Mesenchymal stem cell (in vitro differentiated cells and primary cell): Measurements from ENCODE around the gene HLCS.
"Not testable (repeated sequence)": the region's sequence is repeated elsewhere in the genome, so short reads cannot be mapped to it uniquely, and the experiment has no call there.

Experiments used
- DNase-seq: peaks from one replicate; pipeline ENCODE4 v3.0.0-alpha.2; 2013
- H2AFZ ChIP-seq: one replicate; pipeline ENCODE4 v1.6.1; 2013; ENCODE audit warnings: low read depth, mild to moderate bottlenecking, control low read depth, inconsistent platforms, low read length, moderate library complexity
- H2AK5ac ChIP-seq: 2 replicates; pipeline ENCODE4 v1.6.1; 2013; ENCODE audit warnings: low read length, moderate library complexity, mild to moderate bottlenecking, inconsistent platforms; ENCODE audit not compliant: severe bottlenecking
- H2BK120ac ChIP-seq: one replicate; pipeline ENCODE4 v1.6.1; 2013; ENCODE audit warnings: low read depth, mild to moderate bottlenecking, inconsistent platforms, low read length, moderate library complexity
- H2BK12ac ChIP-seq, 2 experiments: one replicate each; pipeline ENCODE4 v1.6.1; 2013; ENCODE audit warnings: inconsistent platforms in 2 of 2, low read length in 2 of 2, mild to moderate bottlenecking in 2 of 2, moderate library complexity in 2 of 2, control low read depth in 1 of 2
- H2BK15ac ChIP-seq: one replicate; pipeline ENCODE4 v1.6.1; 2013; ENCODE audit warnings: mild to moderate bottlenecking, low read depth, inconsistent platforms; ENCODE audit not compliant: poor library complexity, severe bottlenecking
- H2BK5ac ChIP-seq: 2 replicates; pipeline ENCODE4 v1.6.1; 2013; ENCODE audit warnings: low read depth, mild to moderate bottlenecking, low read length, control low read depth, inconsistent platforms; ENCODE audit not compliant: poor library complexity, severe bottlenecking
- H3K14ac ChIP-seq, 2 experiments: one replicate each; pipeline ENCODE4 v1.6.1; 2013; ENCODE audit warnings: inconsistent platforms in 2 of 2, low read length in 2 of 2, control low read depth in 1 of 2, mild to moderate bottlenecking in 1 of 2, moderate library complexity in 1 of 2
- H3K18ac ChIP-seq, 2 experiments: one replicate each; pipeline ENCODE4 v1.6.1; 2013; ENCODE audit warnings: inconsistent platforms in 2 of 2, low read length in 2 of 2, control low read depth in 1 of 2, low read depth in 1 of 2, mild to moderate bottlenecking in 1 of 2
- H3K23ac ChIP-seq, 2 experiments: one replicate each; pipeline ENCODE4 v1.6.1; 2013; ENCODE audit warnings: inconsistent platforms in 2 of 2, low read length in 2 of 2, mild to moderate bottlenecking in 2 of 2, moderate library complexity in 2 of 2, control low read depth in 1 of 2
- H3K27ac ChIP-seq: 2 replicates; pipeline ENCODE4 v1.5.1; 2013; ENCODE audit warnings: mild to moderate bottlenecking, moderate library complexity, low read length, control low read depth, inconsistent platforms; ENCODE audit not compliant: poor library complexity, severe bottlenecking
- H3K27me3 ChIP-seq, 2 experiments: 2 replicates each; pipeline versions ENCODE4 v1.6.1 to v1.7.0; 2013; ENCODE audit warnings: low read length in 2 of 2, mild to moderate bottlenecking in 2 of 2, moderate library complexity in 2 of 2, control low read depth in 1 of 2, inconsistent platforms in 1 of 2; ENCODE audit not compliant: control insufficient read depth in 1 of 2, insufficient read depth in 1 of 2
- H3K36me3 ChIP-seq, 2 experiments: 2 replicates each; pipeline versions ENCODE4 v1.6.1 to v1.7.0; 2013; ENCODE audit warnings: low read length in 2 of 2, control low read depth in 1 of 2, inconsistent platforms in 1 of 2, low read depth in 1 of 2, mild to moderate bottlenecking in 1 of 2; ENCODE audit not compliant: insufficient read depth in 2 of 2, control insufficient read depth in 1 of 2
- H3K4ac ChIP-seq, 2 experiments: one replicate each; pipeline ENCODE4 v1.6.1; 2013; ENCODE audit warnings: inconsistent platforms in 2 of 2, low read length in 2 of 2, mild to moderate bottlenecking in 2 of 2, moderate library complexity in 2 of 2, control low read depth in 1 of 2, low read depth in 1 of 2
- H3K4me1 ChIP-seq: 2 replicates; pipeline ENCODE4 v1.6.1; 2013; ENCODE audit warnings: low read depth, low read length, control low read depth; ENCODE audit not compliant: control insufficient read depth, insufficient read depth
- H3K4me2 ChIP-seq: 2 replicates; pipeline ENCODE4 v1.6.1; 2013; ENCODE audit warnings: low read length, mild to moderate bottlenecking, inconsistent platforms; ENCODE audit not compliant: poor library complexity, severe bottlenecking
- H3K4me3 ChIP-seq, 2 experiments: 2 replicates each; pipeline versions ENCODE4 v1.5.1 to v1.7.0; 2013; ENCODE audit warnings: low read length in 2 of 2, mild to moderate bottlenecking in 2 of 2, control low read depth in 1 of 2, low read depth in 1 of 2; ENCODE audit not compliant: insufficient read depth in 1 of 2
- H3K79me1 ChIP-seq: replicated peaks from 2 replicates; pipeline ENCODE4 v1.6.1; 2013; ENCODE audit warnings: mild to moderate bottlenecking, control low read depth, low read length, inconsistent platforms; ENCODE audit not compliant: poor library complexity, severe bottlenecking
- H3K9ac ChIP-seq: 2 replicates; pipeline ENCODE4 v1.7.0; 2013; ENCODE audit warnings: mild to moderate bottlenecking, low read length, moderate library complexity
- H3K9me3 ChIP-seq: 2 replicates; pipeline ENCODE4 v1.7.0; 2013; ENCODE audit warnings: mild to moderate bottlenecking, low read length; ENCODE audit not compliant: control insufficient read depth
- H4K8ac ChIP-seq: one replicate; pipeline ENCODE4 v1.6.1; 2013; ENCODE audit warnings: inconsistent platforms, mild to moderate bottlenecking, low read length, moderate library complexity
- H4K91ac ChIP-seq: one replicate; pipeline ENCODE4 v1.6.1; 2013; ENCODE audit warnings: mild to moderate bottlenecking, low read length, inconsistent platforms
- WGBS: methylation state at CpG from one replicate; pipeline ENCODE4 v1.1.7; 2013; ENCODE audit warnings: mixed read lengths; 5-methylcytosine and 5-hydroxymethylcytosine counted together

Gene HLCS

GRCh38 chr21:36820176-36821031 lies 146.1 kb downstream of the HLCS start:
- Histone ChIP-seq H2BK15ac (no peak overlapping the region), H3K18ac (no peak overlapping the region), H2AK5ac (no peak overlapping the region), H4K91ac (no peak overlapping the region), H3K27me3 (no peaks in the 10 kb centered on the region), H2AFZ (no peak overlapping the region), H3K9ac (no peak overlapping the region), H3K9me3 (no peaks in the 10 kb centered on the region), H3K4me3 (no peak overlapping the region), H2BK120ac (no peak overlapping the region), H2BK12ac (no peak overlapping the region), H3K27ac (no peak overlapping the region), H3K23ac (no peak overlapping the region), H3K4me2 (no peak overlapping the region), H3K14ac (peak overlapping the region in 1 of 2 experiments; percentile 49), H3K4me1 (peaks cover 4% of the 10 kb centered on the region), H4K8ac (no peak overlapping the region), H3K79me1 (peaks cover 1% of the 10 kb centered on the region), H3K36me3 (peaks cover under 1 to 7% of the 10 kb centered on the region in 2 experiments), H2BK5ac (no peak overlapping the region), H3K4ac (no peak overlapping the region)
- DNase-seq: no peak
- 64% methylated on average over 27 of the region's 27 CpGs for WGBS

GRCh38 chr21:36817732-36818450 lies 148.6 kb downstream of the HLCS start:
- Histone ChIP-seq H2BK12ac (no peak overlapping the region), H3K9me3 (no peaks in the 10 kb centered on the region), H3K27ac (no peak overlapping the region), H3K23ac (no peak overlapping the region), H4K91ac (no peak overlapping the region), H3K14ac (no peak overlapping the region), H3K27me3 (no peaks in the 10 kb centered on the region), H2AK5ac (no peak overlapping the region), H2BK120ac (no peak overlapping the region), H3K4ac (no peak overlapping the region), H2AFZ (no peak overlapping the region), H4K8ac (no peak overlapping the region), H3K79me1 (peaks cover 3% of the 10 kb centered on the region), H3K36me3 (peaks cover 0 to 3% of the 10 kb centered on the region in 2 experiments), H3K4me2 (no peak overlapping the region), H2BK15ac (no peak overlapping the region), H2BK5ac (no peak overlapping the region), H3K9ac (no peak overlapping the region), H3K4me1 (peaks cover 4% of the 10 kb centered on the region), H3K18ac (no peak overlapping the region), H3K4me3 (no peak overlapping the region)
- DNase-seq: no peak
- 93% methylated on average over 13 of the region's 13 CpGs for WGBS

GRCh38 chr21:36816561-36817130 lies 149.8 kb downstream of the HLCS start:
- H3K4me2 ChIP-seq: no peak overlapping the region
- no peaks in the 10 kb centered on the region for H3K9me3 ChIP-seq
- no peak overlapping the region for H2BK120ac ChIP-seq
- no peak overlapping the region for H3K14ac ChIP-seq
- no peak overlapping the region for H2BK15ac ChIP-seq
- H3K79me1 ChIP-seq: peaks cover 3% of the 10 kb centered on the region
- no peak overlapping the region for H3K4ac ChIP-seq
- H3K18ac ChIP-seq: no peak overlapping the region
- H2AFZ ChIP-seq: no peak overlapping the region
- H3K36me3 ChIP-seq: peaks cover 0 to 3% of the 10 kb centered on the region in 2 experiments
- 100% methylated on average over 8 of the region's 9 CpGs for WGBS
- DNase-seq: no peak
- no peak overlapping the region for H3K9ac ChIP-seq
- H3K23ac ChIP-seq: no peak overlapping the region
- H4K91ac ChIP-seq: no peak overlapping the region
- H2AK5ac ChIP-seq: no peak overlapping the region
- H3K27ac ChIP-seq: no peak overlapping the region
- H3K27me3 ChIP-seq: no peaks in the 10 kb centered on the region
- no peak overlapping the region for H4K8ac ChIP-seq
- no peak overlapping the region for H2BK12ac ChIP-seq
- no peak overlapping the region for H3K4me3 ChIP-seq
- peaks cover 4% of the 10 kb centered on the region for H3K4me1 ChIP-seq
- no peak overlapping the region for H2BK5ac ChIP-seq

GRCh38 chr21:36816026-36816425 lies 150.4 kb downstream of the HLCS start:
- not testable (repeated sequence) for H2AFZ ChIP-seq, H2BK15ac ChIP-seq, H3K27ac ChIP-seq, H3K4ac ChIP-seq, H3K36me3 ChIP-seq, H2BK5ac ChIP-seq, H3K4me1 ChIP-seq, H3K18ac ChIP-seq, H3K9me3 ChIP-seq, DNase-seq, H3K14ac ChIP-seq, H3K9ac ChIP-seq, H3K27me3 ChIP-seq, H2AK5ac ChIP-seq, H3K79me1 ChIP-seq, H4K8ac ChIP-seq, H3K23ac ChIP-seq, H2BK12ac ChIP-seq, H3K4me2 ChIP-seq, H3K4me3 ChIP-seq, H4K91ac ChIP-seq, H2BK120ac ChIP-seq
